Naive B cell (primary cell): Measurements from ENCODE around the gene LRRC57. TPM values are rescaled to one million over a fixed set of nuclear protein-coding genes. Genes with fewer than 3 reads are reported as not detected.

ENCODE experiments used
- ATAC-seq, 2 donors: fragments of 150-1000 bp; cut with Tn5 transposase; 2 replicates each; pipeline ENCODE4 v1.10.0; 2021; ENCODE audit warnings: low read depth in 2 of 2, mild to moderate bottlenecking in 2 of 2, moderate library complexity in 2 of 2
- DNase-seq: peaks from one replicate; pipeline ENCODE4 v3.0.0; 2022
- H3K27ac Mint-ChIP-seq, 6 donors: one replicate each; pipeline ENCODE4 v1.8.0; 2020 to 2022; ENCODE audit warnings: mild to moderate bottlenecking in 6 of 6, mixed read lengths in 6 of 6, moderate library complexity in 5 of 6, inconsistent platforms in 2 of 6
- H3K27me3 Mint-ChIP-seq, 3 donors: one replicate each; pipeline ENCODE4 v1.8.0; 2021 to 2022; ENCODE audit warnings: mixed read lengths in 3 of 3, mild to moderate bottlenecking in 1 of 3
- H3K36me3 Mint-ChIP-seq, 2 donors: one replicate each; pipeline ENCODE4 v1.8.0; 2020 to 2022; ENCODE audit warnings: mixed read lengths in 2 of 2, inconsistent platforms in 1 of 2, mild to moderate bottlenecking in 1 of 2
- H3K4me1 Mint-ChIP-seq, 3 donors: one replicate each; pipeline ENCODE4 v1.8.0; 2020 to 2022; ENCODE audit warnings: mixed read lengths in 3 of 3, inconsistent platforms in 1 of 3, mild to moderate bottlenecking in 1 of 3, moderate library complexity in 1 of 3
- H3K4me3 Mint-ChIP-seq, 8 donors: one replicate each; pipeline ENCODE4 v1.8.0; 2020 to 2022; ENCODE audit warnings: mild to moderate bottlenecking in 8 of 8, mixed read lengths in 8 of 8, moderate library complexity in 8 of 8, inconsistent platforms in 2 of 8
- H3K9me3 Mint-ChIP-seq, 7 donors: one replicate each; pipeline ENCODE4 v1.8.0; 2020 to 2022; ENCODE audit warnings: mixed read lengths in 7 of 7, mild to moderate bottlenecking in 5 of 7, inconsistent platforms in 2 of 7, moderate library complexity in 1 of 7
- polyA plus RNA-seq, 6 donors: library from polyadenylated mRNA; unstranded; fragments of 300-500 nt; fragmentation: Illumina TruSeq; gene quantifications; one replicate each; pipeline ENCODE4 v1.2.3, GENCODE V29; 2021; ENCODE audit warnings: low read depth in 6 of 6

LRRC57 gene
- polyA plus RNA-seq, 6 donors from 2014 or later, result 0.06 to 8.1 (median 7.0) TPM

DNA sequence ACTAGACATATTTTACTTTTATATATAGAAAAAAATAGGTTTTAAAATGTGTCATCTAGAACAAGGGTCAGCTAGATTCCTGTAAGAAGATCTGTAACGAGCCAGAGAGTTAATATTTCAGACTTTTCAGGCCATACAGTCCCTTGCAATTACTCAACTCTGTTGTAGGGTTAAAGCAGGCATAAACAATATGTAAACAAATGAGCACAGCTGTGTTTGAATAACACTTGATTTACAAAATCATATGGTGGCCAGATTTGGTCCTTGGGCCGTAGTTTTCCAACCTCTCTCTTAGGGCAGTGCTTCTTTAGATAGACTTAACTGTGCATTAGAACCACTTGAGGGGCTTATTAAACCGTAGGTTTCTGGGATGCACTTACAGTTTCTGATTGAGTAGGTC is 19.6 kb downstream of the LRRC57 start:
- Mint-ChIP-seq H3K4me3 (no peak overlapping the region), H3K9me3 (no peaks in the 10 kb centered on the region), H3K36me3 (peaks cover 12 to 18% of the 10 kb centered on the region in 2 donors), H3K27ac (peak overlapping the region in 2 of 6 donors; percentile 45 to 61), H3K4me1 (no peaks in the 10 kb centered on the region), H3K27me3 (no peaks in the 10 kb centered on the region)
- DNase-seq (no peak), ATAC-seq (no peak)

GRCh38 chr15:42523331-42523730 is 25.3 kb downstream of the LRRC57 start:
- no peak for ATAC-seq
- Mint-ChIP-seq H3K4me1 (no peaks in the 10 kb centered on the region), H3K27me3 (no peaks in the 10 kb centered on the region), H3K27ac (no peak overlapping the region), H3K36me3 (peaks cover 7 to 9% of the 10 kb centered on the region in 2 donors), H3K9me3 (no peaks in the 10 kb centered on the region), H3K4me3 (no peak overlapping the region)
- no peak for DNase-seq

DNA sequence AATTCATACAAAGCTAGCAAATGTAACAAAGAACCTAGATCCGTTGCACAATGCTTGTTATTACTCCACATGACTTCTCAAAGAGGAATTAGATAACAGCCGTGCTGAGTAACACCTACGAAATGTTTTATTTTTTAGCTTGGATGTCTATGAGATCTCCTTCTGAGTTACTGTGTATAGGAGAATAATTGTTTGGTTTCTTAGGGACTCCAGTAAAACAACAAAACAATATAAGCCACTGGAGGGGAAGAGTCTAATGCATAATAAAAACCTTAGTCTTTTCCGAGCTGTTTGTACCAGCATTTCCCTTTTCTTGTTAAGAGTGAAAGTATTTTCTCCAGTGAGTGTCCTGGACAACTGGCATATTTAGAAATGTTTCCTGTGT is 37.6 kb downstream of the LRRC57 start:
- peaks cover 10 to 23% of the 10 kb centered on the region in 2 donors for H3K36me3 Mint-ChIP-seq
- no peaks in the 10 kb centered on the region for H3K27me3 Mint-ChIP-seq
- peaks cover 17 to 38% (median 34%) of the 10 kb centered on the region in 3 donors for H3K4me1 Mint-ChIP-seq
- peak overlapping the region in 2 of 8 donors; percentile 11 to 42 for H3K4me3 Mint-ChIP-seq
- H3K9me3 Mint-ChIP-seq, result no peaks in the 10 kb centered on the region
- no peak for ATAC-seq
- peak overlapping the region in 4 of 6 donors; percentile 56 to 78 (median 70) for H3K27ac Mint-ChIP-seq
- DNase-seq, result no peak

DNA sequence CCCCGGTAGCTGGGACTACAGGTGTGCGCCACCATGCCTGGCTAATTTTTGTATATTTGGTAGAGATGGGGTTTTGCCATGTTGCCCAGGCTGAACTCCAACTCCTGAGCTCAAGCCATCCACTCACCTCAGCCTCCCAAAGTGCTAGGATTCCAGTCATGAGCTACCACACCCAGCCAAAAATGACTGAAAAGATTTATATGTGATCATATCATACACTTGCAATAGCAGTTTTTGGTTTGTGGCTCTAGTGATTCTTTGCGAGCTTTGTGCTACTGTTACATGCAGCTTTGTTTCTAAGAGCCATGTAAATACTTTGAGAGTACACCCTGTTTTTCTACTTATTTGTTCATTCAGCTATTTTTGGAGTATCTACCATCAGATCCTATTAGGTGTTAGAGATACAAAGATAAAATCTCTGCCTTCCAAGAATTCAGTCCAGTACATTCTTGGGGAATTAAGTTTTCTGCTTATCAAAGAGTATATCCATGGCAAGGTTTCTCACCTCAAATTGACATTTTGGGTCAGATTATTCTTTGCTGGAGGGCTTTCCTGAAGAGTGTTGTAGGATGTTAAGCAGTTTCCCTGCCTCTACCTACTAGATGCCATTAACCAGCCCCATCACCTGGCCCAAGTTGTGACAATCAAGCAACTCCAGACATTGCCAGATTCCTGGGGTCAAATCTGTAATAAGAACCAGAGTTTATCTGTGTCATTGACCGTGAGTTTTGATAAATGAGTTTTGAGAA is 38.2 kb downstream of the LRRC57 start:
- DNase-seq (no peak), ATAC-seq (no peak)
- H3K4me1 Mint-ChIP-seq, result peaks cover 15 to 44% (median 39%) of the 10 kb centered on the region in 3 donors
- no peaks in the 10 kb centered on the region for H3K9me3 Mint-ChIP-seq
- H3K27ac Mint-ChIP-seq, result peak overlapping the region in 5 of 6 donors; percentile 42 to 78 (median 60)
- no peaks in the 10 kb centered on the region for H3K27me3 Mint-ChIP-seq
- H3K36me3 Mint-ChIP-seq, result peaks cover 5 to 17% of the 10 kb centered on the region in 2 donors
- peak overlapping the region in 3 of 8 donors; percentile 11 to 42 (median 23) for H3K4me3 Mint-ChIP-seq

DNA sequence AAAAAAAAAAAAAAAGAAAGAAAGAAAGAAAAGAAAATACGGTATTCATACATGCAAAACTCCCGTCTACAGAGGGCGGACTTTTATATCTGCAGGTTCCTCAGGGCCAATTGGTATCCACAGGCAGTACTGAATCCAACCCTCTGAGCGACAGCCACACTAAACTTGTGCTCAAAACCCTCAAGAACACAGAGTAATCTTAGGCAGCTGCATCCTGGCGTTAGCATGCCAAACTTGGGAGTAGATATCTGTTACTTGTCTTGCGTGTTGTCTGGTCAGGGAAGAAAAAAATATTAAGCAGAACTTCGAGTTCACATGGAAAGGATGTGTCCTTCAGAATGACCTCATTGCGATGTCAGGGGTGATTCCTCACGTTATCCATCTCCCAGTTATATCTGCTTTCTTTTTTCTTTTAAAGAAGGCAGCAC is 40.3 kb downstream of the LRRC57 start:
- Mint-ChIP-seq H3K4me3 (no peak overlapping the region), H3K36me3 (peaks cover 0 to 7% of the 10 kb centered on the region in 2 donors), H3K27ac (peak overlapping the region in 2 of 6 donors; percentile 2 to 53), H3K4me1 (peaks cover 28 to 63% (median 46%) of the 10 kb centered on the region in 3 donors), H3K9me3 (no peaks in the 10 kb centered on the region), H3K27me3 (no peaks in the 10 kb centered on the region)
- no peak for ATAC-seq
- DNase-seq, result no peak

- Mint-ChIP-seq H3K36me3 (no peaks in the 10 kb centered on the region), H3K4me3 (no peak overlapping the region), H3K27me3 (no peaks in the 10 kb centered on the region), H3K27ac (no peak overlapping the region), H3K4me1 (peaks cover 31 to 70% (median 48%) of the 10 kb centered on the region in 3 donors), H3K9me3 (no peaks in the 10 kb centered on the region)
- no peak for DNase-seq
- ATAC-seq, result no peak
Measured at GRCh38 chr15:42507514-42507913, 41.1 kb downstream of the LRRC57 start.

GRCh38 chr15:42504631-42505030 is 44.0 kb downstream of the LRRC57 start:
- Mint-ChIP-seq H3K9me3 (no peaks in the 10 kb centered on the region), H3K4me3 (peak overlapping the region in 6 of 8 donors; percentile 5 to 80 (median 67)), H3K36me3 (no peaks in the 10 kb centered on the region), H3K27me3 (no peaks in the 10 kb centered on the region), H3K4me1 (peaks cover 35 to 76% (median 53%) of the 10 kb centered on the region in 3 donors), H3K27ac (peak overlapping the region; percentile 33 to 95 (median 70))
- no peak for ATAC-seq
- DNase-seq, result no peak

DNA sequence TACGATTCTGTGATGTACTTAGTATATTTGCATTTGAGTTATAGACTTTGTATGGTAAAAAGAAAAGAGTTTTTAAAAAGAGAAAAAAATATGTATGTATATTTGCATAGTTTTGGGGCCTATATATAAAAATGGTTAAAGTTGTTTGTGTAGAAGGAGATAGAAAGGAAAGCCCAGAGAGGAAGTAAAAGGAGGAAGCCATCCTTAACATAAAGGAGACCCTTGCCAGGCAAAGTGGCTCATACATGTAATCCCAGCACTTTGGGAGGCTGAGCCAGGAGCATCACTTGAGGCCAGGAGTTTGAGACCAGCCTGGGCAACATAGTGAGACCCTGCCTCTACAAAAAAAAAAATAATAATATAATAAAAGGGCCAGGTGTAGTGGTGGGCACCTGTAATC is 44.8 kb downstream of the LRRC57 start:
- Mint-ChIP-seq H3K4me1 (peaks cover 33 to 80% (median 59%) of the 10 kb centered on the region in 3 donors), H3K27ac (peak overlapping the region in 5 of 6 donors; percentile 86 to 95 (median 87))
- ATAC-seq, result peak; percentile 47 to 49

DNA sequence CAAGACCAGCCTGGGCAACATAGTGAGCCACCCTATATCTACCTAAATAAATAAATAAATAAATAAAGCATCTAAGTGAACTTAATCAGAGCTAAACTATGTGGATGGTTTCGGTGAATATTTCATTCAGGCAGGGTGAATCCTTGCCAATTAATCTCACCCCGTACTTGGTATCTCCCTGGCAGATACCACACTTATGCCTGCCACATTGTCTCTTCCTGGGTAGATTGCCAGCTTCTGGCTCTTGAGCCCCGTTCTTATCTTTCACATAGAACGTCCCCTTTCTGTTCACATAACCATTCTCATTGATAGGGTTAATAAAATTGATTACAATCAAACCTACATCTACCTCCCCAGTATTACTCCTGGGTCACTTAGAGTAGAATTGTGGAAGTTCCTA is 46.1 kb downstream of the LRRC57 start:
- Mint-ChIP-seq H3K9me3 (no peaks in the 10 kb centered on the region), H3K4me1 (peaks cover 38 to 89% (median 64%) of the 10 kb centered on the region in 3 donors), H3K27me3 (no peaks in the 10 kb centered on the region), H3K4me3 (peak overlapping the region in 3 of 8 donors; percentile 7 to 65 (median 61)), H3K27ac (peak overlapping the region in 4 of 6 donors; percentile 86 to 91 (median 87)), H3K36me3 (no peaks in the 10 kb centered on the region)
- ATAC-seq (no peak), DNase-seq (no peak)

More for the DNA sequence above, 44.8 kb downstream of the LRRC57 start:
- Mint-ChIP-seq H3K9me3 (no peaks in the 10 kb centered on the region), H3K27me3 (no peaks in the 10 kb centered on the region), H3K4me3 (peak overlapping the region; percentile 4 to 83 (median 72)), H3K36me3 (no peaks in the 10 kb centered on the region)
- no peak for DNase-seq

- no peak for ATAC-seq
- H3K27me3 Mint-ChIP-seq, result no peaks in the 10 kb centered on the region
Measured at GRCh38 chr15:42499858-42500609, 48.6 kb downstream of the LRRC57 start.

DNA sequence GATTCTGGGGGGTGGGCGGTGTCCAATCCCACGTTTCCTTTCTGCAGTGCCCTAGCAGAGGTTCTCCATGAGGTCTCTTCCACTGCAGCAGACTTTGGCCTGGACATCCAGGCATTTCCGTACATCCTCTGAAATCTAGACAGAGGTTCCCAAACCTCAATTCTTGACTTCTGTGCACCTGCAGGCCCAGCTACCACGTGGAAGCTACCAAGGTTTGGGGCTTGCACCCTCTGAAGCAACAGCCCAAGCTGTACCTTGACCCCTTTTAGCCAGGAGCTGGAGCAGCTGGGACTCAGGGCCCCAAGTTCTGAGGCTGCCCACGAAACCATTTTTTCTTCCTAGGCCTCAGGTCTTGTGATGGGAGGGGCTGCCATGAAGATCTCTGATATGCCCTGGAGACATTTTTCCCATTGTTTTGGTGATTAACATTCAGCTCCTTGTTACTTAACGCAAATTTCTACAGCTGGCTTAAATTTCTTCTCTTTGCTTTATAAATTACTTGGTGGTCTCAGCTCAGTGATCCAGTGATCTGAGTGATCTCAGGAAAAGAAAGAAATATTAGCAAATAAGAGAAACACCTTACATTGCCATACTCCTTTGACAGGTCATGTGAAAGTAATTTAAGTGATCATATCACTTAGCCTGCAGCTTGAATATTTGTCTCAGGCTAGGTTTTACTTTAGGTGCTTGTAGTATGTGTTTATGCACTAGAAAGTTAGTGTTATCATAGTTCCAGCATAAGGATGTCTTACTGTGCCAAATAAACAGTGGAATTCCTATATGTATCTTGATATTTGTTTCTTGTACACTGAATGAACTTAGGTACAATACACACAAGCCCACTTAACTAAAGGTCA is 50.2 kb downstream of the LRRC57 start:
- Mint-ChIP-seq H3K27me3 (no peaks in the 10 kb centered on the region), H3K4me3 (peak overlapping the region in 7 of 8 donors; percentile 14 to 98 (median 54)), H3K27ac (peak overlapping the region; percentile 3 to 96 (median 66)), H3K36me3 (peaks cover 0 to 8% of the 10 kb centered on the region in 2 donors), H3K4me1 (peaks cover 57 to 96% (median 85%) of the 10 kb centered on the region in 3 donors), H3K9me3 (no peaks in the 10 kb centered on the region)
- ATAC-seq (no peak), DNase-seq (no peak)

More at GRCh38 chr15:42499858-42500609, 48.6 kb downstream of the LRRC57 start:
- peaks cover 54 to 93% (median 75%) of the 10 kb centered on the region in 3 donors for H3K4me1 Mint-ChIP-seq
- no peaks in the 10 kb centered on the region for H3K9me3 Mint-ChIP-seq
- H3K27ac Mint-ChIP-seq, result peak overlapping the region; percentile 22 to 96 (median 92)
- peaks cover 0 to 8% of the 10 kb centered on the region in 2 donors for H3K36me3 Mint-ChIP-seq
- peak overlapping the region in 3 of 8 donors; percentile 9 to 51 (median 47) for H3K4me3 Mint-ChIP-seq
- DNase-seq, result no peak

DNA sequence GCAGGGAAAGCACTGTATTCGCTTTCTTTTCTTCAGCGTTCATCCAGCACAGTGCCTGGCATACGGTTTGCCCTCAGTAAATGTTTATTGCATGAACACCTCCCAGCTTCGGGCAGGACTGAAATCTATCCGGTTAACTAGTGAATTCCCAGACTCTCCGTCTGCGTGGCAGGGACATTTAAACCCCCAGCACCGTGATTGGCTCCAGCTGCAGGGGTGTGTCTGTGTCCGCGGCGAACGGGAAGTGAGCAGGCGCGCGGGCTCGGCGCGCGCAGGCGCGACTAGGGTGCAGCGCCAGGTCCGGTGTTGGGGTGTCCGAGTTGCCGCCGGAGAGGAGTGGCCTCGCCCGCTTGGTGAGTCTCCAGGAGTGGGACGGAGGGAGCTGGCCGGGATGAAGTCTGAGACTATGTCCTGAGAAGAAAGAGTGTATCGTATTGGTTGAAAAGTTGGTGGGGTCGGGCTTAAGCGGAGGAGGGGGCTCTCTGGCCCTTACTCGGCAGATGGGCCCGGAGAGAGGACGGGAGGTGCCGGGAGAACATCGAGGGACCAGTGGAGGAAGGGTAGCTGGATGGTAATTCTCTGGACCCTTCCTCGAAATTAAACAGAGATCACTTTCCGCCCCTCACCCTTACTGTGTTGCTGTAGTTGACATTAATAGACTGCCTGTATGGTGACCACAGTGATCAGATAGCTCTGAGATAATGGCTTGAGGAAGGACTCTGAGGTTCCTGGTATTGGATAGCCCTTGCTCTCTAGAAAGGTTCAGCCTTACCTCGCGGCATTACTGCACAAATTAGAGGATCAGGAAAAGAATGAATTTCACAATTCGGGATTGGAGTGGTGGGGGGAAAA is 53.0 kb downstream of the LRRC57 start, which contains the start of gene SNAP23:
Gene SNAP23, plus strand, starts transcription at position 274 of the 852 bp plus-strand sequence. CDS start 16,213 bp downstream, outside the sequence.
- Mint-ChIP-seq H3K27me3 (no peaks in the 10 kb centered on the region), H3K4me1 (peaks cover 56 to 94% (median 85%) of the 10 kb centered on the region in 3 donors), H3K36me3 (peaks cover 0 to 8% of the 10 kb centered on the region in 2 donors), H3K4me3 (peak within 1 kb of the TSS; percentile 93 to 100 (median 98)), H3K27ac (peak within 1 kb of the TSS; percentile 88 to 98 (median 96)), H3K9me3 (no peaks in the 10 kb centered on the region)
- DNase-seq (peak; percentile 79), ATAC-seq (peak; percentile 83 to 84)
